Calu3 (cell line): Measurements from ENCODE around the gene ZNF846. TPM values are rescaled to one million over a fixed set of nuclear protein-coding genes. Genes with fewer than 3 reads are reported as not detected.

Source experiments
- BruUV-seq: library from RNA; stranded (reverse); fragments of 400-500 nt; replicated peaks from 2 replicates; lab custom pipeline; 2021; lab: Mats Ljungman, UMichigan
- CTCF ChIA-PET: fragments of 300-600 bp; sonication (Branson Sonifier 250); formaldehyde crosslinking; loops from one replicate; lab custom pipeline; 2022; ENCODE audit warnings: antibody characterized with exemption; lab: Charles Lee
- DNase-seq: peaks from one replicate; pipeline ENCODE4 v3.0.0; 2022
- H3K27ac Mint-ChIP-seq: one replicate; pipeline ENCODE4 v1.8.0; 2022; ENCODE audit warnings: mixed read lengths; ENCODE audit not compliant: unreplicated experiment
- H3K27me3 Mint-ChIP-seq: one replicate; pipeline ENCODE4 v1.8.0; 2022; ENCODE audit warnings: mixed read lengths; ENCODE audit not compliant: unreplicated experiment
- H3K36me3 Mint-ChIP-seq: one replicate; pipeline ENCODE4 v1.8.0; 2022; ENCODE audit warnings: mild to moderate bottlenecking, moderate library complexity, mixed read lengths; ENCODE audit not compliant: insufficient read depth, unreplicated experiment
- H3K4me1 Mint-ChIP-seq: one replicate; pipeline ENCODE4 v1.8.0; 2022; ENCODE audit warnings: mild to moderate bottlenecking, low read depth, mixed read lengths; ENCODE audit not compliant: unreplicated experiment
- H3K4me3 Mint-ChIP-seq: one replicate; pipeline ENCODE4 v1.8.0; 2022; ENCODE audit warnings: mild to moderate bottlenecking, low read depth, moderate library complexity, mixed read lengths; ENCODE audit not compliant: unreplicated experiment
- H3K9me3 Mint-ChIP-seq: one replicate; pipeline ENCODE4 v1.8.0; 2022; ENCODE audit warnings: low read depth, mixed read lengths; ENCODE audit not compliant: unreplicated experiment
- intact Hi-C: fragments of 100-400 bp; cut with micrococcal nuclease; formaldehyde crosslinking; loops from one replicate; pipeline ENCODE4 v1.10.0; 2022; ENCODE audit not compliant: unreplicated experiment
- total RNA-seq: library from RNA; stranded (reverse); gene quantifications from 2 replicates; pipeline ENCODE4 v1.2.3, GENCODE V29; 2022
- TF ChIP-seq, protein P1 (sequence below): fragments of 200-600 bp; IDR thresholded peaks from one replicate; pipeline ENCODE4 v1.8.0; 2022; ENCODE audit warnings: antibody characterized with exemption; ENCODE audit not compliant: unreplicated experiment

ZNF846 gene
- total RNA-seq, 1 experiment from 2014 or later: 7.8 TPM

DNA sequence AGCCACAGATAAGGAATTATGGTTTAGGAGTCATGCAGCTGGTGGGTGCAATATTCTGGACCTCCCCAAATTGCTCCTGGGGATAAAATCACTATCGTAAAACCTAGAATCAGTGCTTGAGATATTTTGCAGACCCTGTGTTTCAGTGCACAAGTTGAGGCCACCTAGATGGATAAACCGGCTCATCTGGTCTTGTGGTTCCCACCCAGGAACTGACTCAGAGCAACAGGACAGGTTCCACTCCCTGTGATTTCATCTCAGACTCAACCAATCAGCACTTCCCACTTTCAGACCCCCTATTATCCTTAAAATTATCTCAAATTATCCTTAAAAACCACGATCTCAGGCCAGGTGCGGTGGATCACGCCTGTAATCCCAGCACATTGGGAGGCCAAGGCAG is 29.3 kb upstream of the ZNF846 start:
- DNase-seq: no peak
- Mint-ChIP-seq H3K27ac (no peak overlapping the region), H3K27me3 (no peaks in the 10 kb centered on the region), H3K9me3 (no peaks in the 10 kb centered on the region), H3K4me3 (no peak overlapping the region), H3K4me1 (peaks cover 8% of the 10 kb centered on the region), H3K36me3 (peaks cover 11% of the 10 kb centered on the region)
- CTCF ChIA-PET: interaction anchor here (0.6 kb wide), 1 partner anchor 16 kb away, joined by 3 read pairs; no protein-coding TSS in a partner anchor
- TF ChIP-seq, protein P1, sequence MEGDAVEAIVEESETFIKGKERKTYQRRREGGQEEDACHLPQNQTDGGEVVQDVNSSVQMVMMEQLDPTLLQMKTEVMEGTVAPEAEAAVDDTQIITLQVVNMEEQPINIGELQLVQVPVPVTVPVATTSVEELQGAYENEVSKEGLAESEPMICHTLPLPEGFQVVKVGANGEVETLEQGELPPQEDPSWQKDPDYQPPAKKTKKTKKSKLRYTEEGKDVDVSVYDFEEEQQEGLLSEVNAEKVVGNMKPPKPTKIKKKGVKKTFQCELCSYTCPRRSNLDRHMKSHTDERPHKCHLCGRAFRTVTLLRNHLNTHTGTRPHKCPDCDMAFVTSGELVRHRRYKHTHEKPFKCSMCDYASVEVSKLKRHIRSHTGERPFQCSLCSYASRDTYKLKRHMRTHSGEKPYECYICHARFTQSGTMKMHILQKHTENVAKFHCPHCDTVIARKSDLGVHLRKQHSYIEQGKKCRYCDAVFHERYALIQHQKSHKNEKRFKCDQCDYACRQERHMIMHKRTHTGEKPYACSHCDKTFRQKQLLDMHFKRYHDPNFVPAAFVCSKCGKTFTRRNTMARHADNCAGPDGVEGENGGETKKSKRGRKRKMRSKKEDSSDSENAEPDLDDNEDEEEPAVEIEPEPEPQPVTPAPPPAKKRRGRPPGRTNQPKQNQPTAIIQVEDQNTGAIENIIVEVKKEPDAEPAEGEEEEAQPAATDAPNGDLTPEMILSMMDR: no peak
- intact Hi-C loops: loop anchor here (2.0 kb wide), 3 partner anchors 211 to 661 kb away; no protein-coding TSS in a partner anchor
- BruUV-seq: no TSS peak

DNA sequence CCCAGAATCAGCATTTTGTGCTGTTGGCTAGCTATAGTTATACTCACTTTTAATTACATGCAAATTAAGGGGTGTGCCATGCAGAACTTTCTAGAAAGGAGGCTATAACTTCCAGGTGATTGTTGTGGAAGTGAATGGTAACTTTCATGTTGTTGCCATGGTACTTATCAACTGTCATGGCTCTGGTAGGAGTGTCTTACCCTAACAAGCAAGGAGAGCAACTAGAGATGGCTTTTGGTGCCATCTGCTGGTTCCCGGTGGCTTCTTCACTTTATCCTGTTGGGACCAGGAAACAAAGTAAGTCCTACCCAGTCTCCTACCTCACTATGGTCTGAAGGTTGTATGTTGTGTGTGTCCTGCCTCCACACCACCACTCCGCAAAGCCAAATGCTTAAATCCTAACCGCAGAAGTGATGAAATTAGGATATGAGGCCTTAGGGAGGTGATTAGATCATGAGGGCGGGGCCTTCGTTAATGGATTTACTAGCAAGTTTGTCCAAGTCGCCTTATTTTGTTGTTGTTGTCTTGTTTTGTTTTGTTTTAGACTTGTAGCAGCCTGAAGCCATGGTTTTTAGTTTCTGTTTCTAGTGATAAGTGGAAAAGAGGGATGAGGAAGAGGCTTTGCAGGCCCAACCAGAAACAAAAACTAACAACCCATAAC is 27.7 kb upstream of the ZNF846 start:
- Mint-ChIP-seq H3K4me3 (no peak overlapping the region), H3K27ac (peak overlapping the region; percentile 74), H3K36me3 (peaks cover 23% of the 10 kb centered on the region), H3K4me1 (peaks cover 8% of the 10 kb centered on the region), H3K9me3 (no peaks in the 10 kb centered on the region), H3K27me3 (no peaks in the 10 kb centered on the region)
- intact Hi-C loops: loop anchor here (2.0 kb wide), 3 partner anchors 209 to 659 kb away; no protein-coding TSS in a partner anchor
- TF ChIP-seq, protein P1: peak; percentile 61
- no TSS peak for BruUV-seq
- CTCF ChIA-PET: no interaction called here
- DNase-seq: peak; percentile 76

DNA sequence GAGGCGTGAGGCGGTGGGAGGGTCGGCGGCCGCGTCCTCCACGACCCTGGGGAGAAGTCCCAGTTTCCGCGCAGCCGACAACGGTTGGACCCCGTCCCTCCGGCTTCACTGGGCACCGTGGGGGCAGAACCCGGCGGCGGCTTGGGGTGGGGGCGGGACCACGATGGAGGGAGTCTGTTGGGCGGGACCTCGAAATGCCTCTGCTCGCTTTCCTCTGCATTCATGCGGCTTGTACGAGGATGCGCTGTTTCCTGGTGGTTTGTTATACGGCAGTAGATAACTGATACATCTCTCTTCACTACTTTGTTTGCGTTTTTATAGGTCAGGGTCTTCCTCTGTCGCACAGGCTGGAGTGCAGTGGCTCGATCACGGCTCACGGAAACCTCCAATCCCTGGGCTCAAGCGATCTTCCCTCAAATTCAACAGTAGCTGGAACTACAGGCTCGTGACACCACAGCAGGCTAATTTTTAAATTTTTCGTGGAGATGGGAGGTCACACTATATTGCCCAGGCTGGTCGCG is 24.6 kb upstream of the ZNF846 start:
- intact Hi-C loops: no loop called here
- H3K9me3 Mint-ChIP-seq: no peaks in the 10 kb centered on the region
- CTCF ChIA-PET: no interaction called here
- BruUV-seq: no TSS peak
- peaks cover 18% of the 10 kb centered on the region for H3K36me3 Mint-ChIP-seq
- TF ChIP-seq, protein P1: no peak
- H3K4me3 Mint-ChIP-seq: peak overlapping the region; percentile 39
- peaks cover 8% of the 10 kb centered on the region for H3K4me1 Mint-ChIP-seq
- H3K27ac Mint-ChIP-seq: no peak overlapping the region
- no peak for DNase-seq
- H3K27me3 Mint-ChIP-seq: no peaks in the 10 kb centered on the region

DNA sequence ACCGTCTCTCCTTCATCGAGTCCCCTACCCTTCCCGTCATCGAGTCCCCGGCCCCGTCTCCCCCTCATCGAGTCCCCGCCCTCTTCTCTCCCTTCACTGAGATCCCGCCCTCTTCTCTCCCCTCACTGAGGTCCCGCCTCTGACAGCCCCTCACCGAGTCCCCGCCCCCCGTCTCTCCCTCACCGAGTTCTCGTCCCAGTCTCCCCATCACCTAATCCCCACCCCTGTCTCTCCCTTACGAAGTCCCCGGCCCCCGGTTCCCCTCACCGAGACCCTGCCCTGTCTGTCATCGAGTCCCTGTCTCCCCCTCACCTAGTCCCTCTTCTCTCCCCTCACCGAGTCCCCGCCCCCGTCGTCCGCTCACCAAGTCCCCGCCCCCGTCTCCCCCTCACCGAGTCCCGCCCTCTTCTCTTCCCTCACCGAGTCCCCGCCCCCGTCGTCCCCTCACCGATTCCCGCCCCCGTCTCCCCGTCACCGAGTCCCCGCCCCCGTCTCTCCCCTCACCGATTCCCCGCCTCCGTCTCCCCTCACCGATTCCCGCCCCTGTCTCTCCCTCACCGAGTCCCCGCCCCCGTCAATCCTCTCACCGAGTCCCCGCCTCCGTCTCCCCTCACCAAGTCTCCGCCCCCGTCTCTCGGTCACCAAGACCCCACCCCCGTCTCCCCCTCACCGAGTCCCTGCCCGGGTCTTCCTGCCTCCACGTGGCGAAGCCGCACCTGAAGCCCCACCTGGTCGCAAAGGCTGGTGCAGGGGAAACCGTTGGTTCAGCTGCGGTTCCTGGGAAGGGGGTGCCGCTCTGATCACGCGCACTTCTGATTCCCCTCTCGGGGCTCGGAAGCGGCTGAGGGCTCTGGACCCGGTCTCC is 23.9 kb upstream of the ZNF846 start:
- peak; percentile 61 for DNase-seq
- Mint-ChIP-seq H3K27me3 (no peaks in the 10 kb centered on the region), H3K4me1 (peaks cover 8% of the 10 kb centered on the region), H3K9me3 (no peaks in the 10 kb centered on the region), H3K4me3 (peak overlapping the region; percentile 66), H3K36me3 (peaks cover 18% of the 10 kb centered on the region), H3K27ac (no peak overlapping the region)
- CTCF ChIA-PET: no interaction called here
- TF ChIP-seq, protein P1: no peak
- intact Hi-C loops: no loop called here
- no TSS peak for BruUV-seq
